HTR-8/SVneo (cell line): ENCODE data around the gene CBX7.

ENCODE experiments used
- DNase-seq: peaks from one replicate; pipeline ENCODE4 v3.0.0; 2011; ENCODE audit warnings: low spot score, mixed read lengths; ENCODE audit not compliant: insufficient read length
- FAIRE-seq: peaks from 2 replicates; lab custom pipeline; 2011; peaks lifted over from hg19 to GRCh38; lab: Jason Lieb, UNC

CBX7 gene

DNA sequence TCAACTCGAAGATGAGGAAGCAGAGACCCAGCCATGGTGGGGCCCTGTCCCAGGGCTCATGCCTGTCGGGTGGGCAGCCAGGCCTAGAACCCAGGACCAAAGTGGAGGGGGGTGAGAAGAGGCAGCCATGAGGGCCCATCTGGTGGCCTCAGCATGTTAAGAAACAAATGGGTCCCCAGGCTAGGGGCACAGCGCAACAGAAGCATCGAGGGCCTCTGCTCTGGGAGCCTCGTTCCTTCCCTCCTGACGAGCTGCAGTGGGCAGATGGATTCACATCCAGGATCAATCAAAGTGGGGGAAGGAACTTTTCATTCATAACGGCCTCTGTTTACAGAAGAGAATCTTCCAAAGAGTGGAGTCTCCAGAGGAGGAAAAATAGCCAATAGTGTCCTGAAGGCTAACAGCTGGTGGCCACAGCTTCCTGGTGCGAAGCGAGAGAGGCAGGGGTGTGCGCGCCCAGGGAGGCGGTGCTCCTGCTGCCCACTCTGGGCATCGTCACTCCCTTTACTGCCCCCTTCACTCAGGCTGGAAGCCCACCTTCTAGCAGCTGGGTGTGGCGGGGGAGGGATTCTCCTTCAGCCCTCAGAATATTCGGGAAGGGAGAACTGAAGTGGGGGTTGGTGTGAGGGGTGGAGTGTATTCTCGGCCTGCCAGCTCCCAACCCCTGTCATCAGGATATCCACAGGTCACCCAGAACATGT, 4.3 kb downstream of the CBX7 start:
- FAIRE-seq (no peak), DNase-seq (no peak)

DNA sequence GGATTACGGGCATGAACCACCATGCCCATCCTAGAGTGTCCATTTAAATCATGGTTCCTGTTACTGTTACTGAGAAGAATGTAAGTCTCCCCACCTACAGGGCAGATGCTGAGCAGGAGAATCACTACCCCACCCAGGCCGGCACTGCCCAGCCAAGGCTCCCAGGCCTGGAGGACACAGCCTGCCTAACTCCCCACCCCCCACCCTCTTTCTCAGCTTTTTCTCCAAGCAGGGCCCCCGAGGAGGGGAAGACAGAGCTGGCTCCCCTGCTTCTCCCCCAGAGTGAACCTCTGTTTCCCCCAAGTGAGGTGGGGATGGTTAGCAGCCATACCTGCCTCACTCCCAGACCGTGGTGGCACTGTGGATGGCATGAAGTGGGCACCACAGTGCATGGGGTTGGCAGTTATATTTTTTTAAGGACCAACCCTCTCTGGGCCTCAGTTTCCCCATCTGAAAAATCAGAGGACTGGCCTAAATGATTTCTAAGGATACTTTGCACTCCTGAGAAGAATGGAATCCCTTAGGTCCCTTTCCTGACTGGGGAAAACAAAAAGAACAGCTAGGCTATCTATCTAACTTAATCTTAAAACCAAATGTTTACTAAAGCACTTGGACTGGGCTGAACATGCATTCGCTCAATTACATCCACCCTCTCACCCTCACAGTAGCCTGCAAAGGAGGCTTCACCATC, 5.0 kb downstream of the CBX7 start:
- FAIRE-seq = no peak

DNA sequence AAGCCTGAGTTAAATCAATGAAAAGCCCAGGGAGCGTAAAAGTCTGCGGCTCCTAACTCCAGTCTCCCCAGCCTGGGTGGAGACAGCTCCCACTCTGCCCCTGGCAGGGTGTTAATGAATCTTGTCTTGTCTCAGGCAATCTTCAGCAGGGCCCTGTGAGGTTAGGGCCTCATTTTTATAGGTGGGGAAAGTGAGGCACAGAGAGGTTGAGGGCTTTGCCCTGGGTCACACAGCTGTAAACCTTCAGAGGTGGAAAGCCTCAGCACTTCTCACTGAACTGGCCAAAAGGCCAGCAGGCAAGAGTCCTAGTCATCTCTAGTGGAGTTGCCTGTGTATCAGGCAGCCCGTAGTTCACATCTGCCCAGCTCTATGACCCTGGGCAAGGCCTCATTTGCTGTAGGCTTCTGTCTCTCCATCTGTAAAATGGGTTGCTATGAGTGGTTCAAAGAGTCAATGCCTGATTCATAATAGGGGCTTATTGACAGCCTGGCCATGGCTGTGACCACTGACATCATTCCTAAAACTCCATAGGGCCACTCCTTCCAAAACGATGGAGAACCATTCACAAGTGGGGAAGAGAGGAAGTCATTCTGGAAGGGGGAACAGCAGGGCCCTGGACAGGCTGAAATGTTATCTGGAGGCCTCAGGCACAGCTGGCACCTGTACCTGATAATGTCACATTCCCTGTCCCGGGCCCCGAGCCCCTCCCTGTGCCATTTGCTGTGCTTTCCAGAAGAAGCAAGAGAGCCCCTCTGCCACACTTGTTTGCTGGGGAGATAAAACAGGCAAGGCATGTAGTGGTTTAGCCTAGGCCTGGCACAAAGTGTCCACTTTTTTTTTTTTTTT, 6.0 kb downstream of the CBX7 start:
- DNase-seq = no peak
- no peak for FAIRE-seq

More for the DNA sequence above, 5.0 kb downstream of the CBX7 start:
- no peak for DNase-seq

DNA sequence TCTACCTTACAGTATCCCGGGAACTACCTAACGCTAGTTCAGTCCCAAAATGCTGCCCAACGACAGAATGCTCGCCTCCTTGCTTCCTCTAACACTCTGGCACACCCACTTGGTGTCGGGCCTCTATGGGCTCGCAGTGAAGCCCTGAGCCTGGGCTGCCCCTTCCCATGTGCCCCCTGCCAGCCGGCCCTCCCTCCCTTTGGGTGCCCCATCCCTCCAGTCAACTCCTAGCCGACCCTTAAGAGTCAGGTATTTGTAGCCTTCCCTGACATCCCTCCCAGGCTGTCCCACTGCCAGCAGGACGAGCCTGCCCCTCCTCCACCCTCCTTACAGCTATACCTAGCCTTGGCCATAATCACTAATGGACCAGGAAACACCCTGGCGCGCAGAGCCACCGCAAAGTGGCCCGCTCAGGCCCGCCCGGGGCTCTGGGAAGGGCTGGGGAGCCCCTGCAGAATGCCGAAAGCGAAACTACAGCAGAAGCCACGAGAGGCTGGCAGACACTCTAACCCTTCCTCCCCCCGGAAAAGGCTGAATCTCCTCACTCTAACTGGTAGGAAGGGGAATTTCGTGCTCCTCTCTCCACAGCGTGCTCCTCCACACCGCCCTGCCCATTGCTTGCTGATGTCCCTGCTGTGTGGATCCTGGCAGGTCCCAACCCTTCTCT, 8.2 kb downstream of the CBX7 start:
- DNase-seq (no peak), FAIRE-seq (no peak)

DNA sequence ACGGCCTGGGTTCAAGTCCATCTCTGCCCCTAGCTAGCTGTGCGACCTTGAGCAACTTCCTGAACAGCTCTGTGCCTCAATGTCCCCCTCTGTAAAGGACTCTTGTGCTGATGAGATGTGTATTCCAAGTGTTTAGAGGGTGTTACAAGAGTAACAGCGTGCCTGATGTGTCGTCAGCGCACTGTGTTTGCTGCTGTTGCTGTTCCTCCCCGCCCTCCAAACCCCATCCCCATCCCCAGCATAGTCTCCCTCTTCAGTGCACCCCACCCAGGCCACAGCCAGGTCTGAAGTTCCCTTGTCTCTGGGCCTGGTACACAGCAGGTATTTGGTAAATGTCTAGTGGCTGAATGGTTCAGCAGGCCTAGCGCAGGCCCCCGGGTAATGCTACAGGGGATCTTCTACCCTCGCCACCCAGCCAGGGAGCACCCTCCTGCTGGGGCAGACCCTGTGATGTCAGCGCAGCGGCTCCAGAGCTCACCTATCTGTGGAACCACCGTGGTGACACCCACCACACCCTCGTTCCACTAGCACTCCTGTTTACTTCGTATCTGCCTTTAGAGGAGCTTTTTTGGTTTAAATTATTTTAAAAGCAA, 10.3 kb downstream of the CBX7 start:
- DNase-seq (no peak), FAIRE-seq (no peak)

DNA sequence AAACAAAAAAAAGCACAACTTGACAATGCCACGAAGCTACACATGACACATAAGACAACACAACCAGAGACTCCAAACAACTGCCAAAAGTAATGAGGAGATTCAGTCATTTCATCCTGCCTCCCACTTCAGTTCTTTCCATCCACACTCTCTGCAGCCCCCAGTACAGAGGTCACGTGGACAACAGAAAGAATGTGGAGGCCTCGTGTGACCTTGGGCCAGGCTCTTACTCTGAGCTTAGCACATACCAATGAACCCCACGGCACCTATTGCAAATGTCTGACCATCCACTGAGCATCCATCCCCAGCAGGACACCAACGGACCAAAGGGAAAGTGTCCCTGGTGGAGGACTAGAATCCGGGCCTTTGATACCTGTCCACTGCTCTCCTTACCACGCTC, 12.5 kb downstream of the CBX7 start:
- DNase-seq (no peak), FAIRE-seq (no peak)

DNA sequence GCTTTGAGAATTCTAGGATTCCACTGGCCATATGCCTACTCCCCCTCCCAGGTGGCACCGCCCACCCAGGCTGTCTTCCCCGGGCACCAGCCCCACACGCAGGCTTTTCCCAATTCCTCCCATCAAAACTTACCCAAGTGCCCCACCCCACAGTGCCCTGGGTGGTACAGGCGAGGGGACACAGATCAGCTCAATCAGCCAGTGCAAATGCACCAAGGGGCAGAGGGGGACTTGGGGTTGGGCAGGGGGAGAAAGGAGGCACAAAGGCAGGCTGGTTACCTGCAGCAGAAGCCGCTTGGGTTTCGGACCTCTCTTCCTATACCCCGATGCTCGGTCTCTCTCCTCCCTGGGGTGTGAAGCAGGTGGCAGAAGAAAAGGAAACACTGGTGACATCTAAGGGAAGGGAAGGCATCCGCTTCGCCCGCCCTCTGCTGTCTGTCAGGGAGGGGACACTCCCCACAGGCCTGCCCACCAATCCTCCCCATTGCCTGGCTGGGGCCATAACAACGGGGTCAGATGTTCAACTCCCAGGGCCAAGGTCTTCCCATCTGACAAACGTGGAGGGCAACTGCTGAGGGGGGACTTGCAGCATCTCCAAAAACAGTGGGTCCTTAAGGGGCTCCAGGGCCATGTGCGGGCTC, 14.0 kb downstream of the CBX7 start:
- FAIRE-seq (no peak), DNase-seq (no peak)

DNA sequence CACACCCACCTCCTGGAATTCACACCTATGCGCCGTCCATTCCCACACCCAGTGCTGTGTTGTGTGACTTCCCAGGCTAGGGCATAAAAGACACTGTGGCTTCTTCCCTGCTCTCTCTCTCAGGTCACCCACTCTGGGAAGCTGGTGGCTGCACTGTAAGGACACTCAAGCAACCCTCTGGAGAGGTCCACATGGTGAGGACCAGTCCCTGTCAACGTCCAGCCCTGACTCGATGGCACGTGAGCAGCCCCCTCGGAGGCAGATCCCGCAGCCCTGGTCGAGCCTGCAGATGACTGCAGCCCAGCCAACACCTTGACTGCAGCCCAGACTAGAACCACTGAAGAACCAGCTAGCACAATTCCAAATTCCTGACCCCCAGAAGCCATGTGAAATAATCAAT, 16.2 kb downstream of the CBX7 start:
- FAIRE-seq (no peak), DNase-seq (no peak)

DNA sequence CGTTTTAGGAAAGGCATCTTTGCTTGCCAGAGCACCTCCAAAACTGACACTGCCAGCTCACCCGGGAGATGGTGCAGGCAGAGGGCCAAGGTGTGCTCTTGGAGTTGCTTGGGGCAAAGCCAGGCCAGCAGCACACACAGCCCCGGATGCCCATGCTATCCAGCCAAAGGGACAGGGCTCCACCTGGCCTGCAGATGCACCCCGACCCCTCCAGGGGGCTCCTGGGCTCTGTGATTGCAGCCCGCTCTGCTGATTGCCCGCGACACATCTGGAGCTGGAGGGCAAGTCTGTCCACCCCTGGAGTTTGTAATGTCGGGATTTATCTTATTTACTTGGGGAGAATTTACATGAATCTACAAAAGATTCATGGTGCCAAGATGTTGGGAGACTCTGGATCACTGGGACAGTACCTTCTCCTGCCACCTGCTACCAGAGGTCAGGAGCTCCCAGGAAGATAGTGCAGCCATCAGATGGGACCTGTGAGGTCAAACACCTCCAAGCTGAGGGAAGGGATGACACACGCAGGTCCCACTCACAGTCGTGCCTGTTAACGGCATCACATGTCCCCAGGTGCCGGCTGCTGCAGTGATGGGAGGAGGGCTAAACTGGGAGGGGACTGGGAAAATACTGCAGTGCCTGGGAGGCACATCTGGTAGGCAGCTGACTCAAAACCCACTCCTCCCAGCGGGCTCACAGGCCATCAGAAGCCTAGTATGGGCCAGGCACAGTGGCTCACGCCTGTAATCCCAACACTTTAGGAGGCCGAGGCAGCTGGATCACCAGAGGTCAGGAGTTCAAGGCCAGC, 17.2 kb downstream of the CBX7 start:
- FAIRE-seq (peak; percentile 69), DNase-seq (peak; percentile 42)

DNA sequence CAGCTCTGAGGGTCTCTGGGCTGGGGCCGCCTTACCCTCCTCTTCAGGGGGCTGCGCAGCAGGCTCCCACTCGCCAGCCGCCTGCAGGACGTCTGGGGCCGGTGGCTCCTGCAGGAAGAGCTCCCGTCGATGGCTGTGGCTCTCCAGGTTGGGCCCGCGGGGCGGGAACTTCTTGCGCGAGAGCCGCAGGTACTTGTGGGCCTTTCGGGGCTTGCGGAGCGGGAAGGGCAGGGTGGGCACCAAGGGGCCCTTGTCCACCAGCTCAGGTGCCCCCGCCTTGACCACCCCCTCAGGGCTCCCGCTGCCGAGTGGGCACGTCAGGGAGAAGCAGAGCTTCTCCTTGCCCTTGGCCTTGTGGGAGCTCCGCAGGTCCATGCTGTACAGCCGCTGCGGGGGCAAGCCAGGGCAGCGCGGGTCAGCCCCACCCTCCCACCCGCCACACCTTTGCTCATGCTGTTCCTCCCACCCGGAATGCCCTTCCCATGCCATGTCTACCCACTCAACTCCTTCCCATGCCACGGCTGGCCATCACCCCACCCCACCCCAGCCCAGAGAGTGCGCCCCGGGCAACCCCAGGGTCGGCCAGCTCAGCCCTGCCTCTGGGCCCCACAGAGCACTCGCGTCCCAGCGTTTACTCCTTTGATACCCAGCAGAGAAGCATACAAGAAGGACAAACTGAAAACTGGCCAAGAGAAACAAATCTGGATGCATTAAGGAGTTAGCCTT, 18.0 kb downstream of the CBX7 start:
- DNase-seq (no peak), FAIRE-seq (no peak)

DNA sequence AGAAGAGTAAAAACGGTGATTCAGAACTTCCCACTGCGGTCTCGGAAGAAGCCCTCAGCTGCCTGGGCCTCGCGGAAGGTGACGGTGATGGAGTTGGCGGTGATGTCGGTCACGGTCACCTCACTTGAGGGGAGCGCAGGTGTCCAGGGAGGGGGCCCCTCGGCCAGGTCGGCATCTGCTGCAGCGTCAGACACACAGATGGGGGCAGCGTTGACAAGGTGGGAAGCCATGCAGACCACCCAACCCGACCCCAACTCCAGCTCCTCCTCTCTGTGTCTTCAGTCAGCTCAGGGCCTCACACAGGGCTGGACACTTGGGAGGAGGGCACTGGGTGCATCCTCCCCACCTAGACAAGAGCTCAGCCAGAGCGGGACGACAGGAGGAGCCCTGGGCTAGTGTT, 18.6 kb downstream of the CBX7 start:
- no peak for DNase-seq
- no peak for FAIRE-seq

DNA sequence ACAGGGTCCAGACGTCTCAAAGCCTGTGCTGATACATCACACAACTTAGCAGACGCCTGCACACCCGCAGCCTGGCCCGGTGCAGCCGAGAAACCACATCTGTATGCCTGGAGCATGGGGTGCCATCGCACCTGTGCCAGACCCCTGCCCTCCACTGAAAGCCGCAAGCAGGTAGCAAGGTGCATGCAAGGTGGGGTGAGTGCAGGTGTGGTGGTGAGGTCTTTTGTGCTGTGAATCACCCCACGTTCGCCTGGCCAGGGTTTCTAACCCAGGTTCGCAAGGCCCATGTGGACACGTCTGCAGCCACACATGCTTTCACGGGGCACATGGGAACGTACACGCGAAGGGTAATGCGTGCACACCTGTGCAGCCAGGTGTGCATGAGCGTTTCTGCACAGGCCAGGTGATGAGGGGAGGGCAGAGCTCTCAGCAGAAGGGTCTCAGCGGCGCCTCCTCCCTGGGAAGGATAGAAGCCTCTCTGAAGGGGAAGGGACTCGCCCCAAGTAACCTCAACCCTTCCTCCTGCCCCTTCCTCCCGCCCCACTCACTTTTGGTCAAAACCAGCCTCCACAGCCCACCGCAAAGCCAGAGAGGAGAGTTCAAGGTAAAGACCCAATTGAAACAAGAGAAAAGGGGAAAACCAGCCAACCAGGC, 19.5 kb downstream of the CBX7 start:
- FAIRE-seq (no peak), DNase-seq (no peak)

DNA sequence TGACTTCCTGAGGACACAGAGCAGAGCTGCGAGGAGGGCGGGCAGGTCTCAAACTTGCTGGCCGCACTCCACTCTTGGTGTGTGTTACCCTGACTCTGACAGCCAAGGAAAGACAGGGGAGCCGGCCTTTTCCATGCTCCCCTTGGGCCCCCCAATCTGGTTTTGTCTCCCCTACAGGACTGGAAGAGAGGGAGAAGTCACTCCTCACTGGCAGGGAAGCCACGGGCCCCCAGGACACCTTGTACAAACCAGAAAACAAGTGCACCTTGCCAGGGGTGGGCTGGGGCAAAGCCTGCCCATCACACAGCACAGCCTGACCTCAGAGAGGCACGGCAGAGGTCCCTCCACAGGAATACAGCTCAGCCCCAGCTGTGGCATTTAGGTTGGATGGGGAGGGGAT, 20.2 kb downstream of the CBX7 start:
- DNase-seq (no peak), FAIRE-seq (no peak)

DNA sequence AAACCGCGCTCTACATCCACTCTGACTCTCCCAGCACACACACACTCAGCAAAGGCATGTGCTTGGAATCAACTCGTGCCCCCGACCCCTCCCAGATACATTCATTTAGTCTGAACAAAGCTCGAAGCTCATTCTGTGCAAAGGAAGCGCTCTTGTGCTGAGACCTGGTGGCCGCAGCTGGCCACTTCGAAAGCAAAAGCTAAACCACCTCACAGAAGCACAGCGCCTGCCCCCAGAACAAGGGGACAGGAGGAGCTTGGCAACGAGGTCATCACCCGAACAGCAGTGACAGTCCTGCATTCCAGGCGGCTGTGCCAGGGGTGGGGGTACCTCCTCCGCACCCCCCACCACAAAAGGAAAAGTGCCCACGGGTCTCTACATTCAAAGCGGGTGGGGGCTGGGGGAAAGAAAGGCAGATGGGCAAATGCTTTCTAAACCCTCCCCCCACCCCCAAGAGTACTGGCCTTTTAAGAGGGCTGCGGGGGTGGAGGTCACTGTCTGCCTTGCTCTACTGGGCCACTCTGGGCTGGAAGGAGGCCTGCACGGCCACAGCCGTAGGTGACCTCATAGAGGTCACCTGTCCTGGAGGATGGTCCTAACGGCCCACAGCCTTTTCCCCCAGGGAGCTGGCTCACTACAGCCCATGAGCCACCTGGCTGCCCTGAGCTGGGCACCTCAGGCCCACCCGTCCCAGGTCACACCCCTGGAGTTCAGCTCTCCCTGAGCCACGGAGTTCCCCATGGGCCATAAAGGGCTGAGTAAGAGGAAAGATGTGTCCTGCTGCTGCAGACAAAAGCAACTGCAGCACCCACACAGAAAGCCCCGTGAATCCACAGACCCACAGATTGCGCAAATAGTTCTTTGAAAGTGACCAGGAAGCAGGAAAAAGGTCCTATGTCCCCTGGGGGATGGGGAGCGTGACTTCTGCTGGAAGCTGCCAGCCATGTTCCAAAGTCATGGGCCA, 21.3 kb downstream of the CBX7 start:
- no peak for DNase-seq
- FAIRE-seq = no peak

DNA sequence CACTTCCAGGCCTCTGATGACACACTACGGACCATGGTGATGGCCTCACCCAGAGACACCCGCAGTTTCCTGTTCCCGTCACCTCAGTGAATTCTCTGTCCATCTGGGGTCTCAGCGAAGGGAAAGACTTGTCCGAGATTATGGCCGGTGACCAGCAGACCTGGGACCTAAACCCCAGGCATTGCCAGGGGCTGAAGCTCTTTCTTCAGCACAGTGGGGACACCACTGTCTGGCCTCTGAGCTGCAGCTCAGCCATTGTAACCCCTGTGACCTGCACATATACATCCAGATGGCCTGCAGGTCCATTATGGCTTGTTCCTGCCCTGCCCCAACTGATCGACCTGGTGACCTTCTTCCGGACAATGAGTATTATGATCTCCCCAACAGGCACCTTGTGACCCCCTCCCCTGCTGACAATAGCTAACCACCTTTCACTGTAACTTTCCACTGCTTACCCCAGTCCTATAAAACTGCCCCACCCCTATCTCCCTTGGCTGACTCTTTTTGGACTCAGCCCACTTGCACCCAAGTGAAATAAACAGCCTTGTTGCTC, 22.3 kb downstream of the CBX7 start:
- no peak for FAIRE-seq
- DNase-seq = no peak

DNA sequence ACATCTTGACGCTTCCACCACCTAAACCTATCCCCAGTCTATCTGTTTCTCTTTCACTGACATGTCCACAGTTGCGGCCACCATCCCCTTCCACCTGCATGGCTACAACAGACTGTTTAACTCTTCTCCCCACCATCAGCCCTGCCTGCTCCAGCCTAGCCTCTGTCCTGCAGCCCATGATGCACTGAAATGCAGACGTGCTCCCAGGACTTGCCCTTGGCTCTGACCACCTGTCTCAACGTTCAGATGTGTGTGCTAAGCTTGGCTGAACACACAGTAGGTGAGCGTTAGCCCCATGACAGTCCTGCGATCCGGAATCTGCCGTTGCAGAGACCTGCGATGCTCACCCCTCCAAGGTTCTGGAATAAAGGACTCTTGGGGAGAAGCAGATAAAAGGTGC, 22.7 kb downstream of the CBX7 start:
- DNase-seq = no peak
- FAIRE-seq = no peak
